Measurements from ENCODE around the gene L3MBTL4. TPM values are rescaled to one million over a fixed set of nuclear protein-coding genes. Genes with fewer than 3 reads are reported as not detected.

Gene L3MBTL4
- total and polyA plus RNA-seq, 11 donors: 0.27 to 3.3 (median 1.2) TPM

GRCh38 chr18:5967666-5968065 lies 447.0 kb downstream of the L3MBTL4 start:
- Histone ChIP-seq H3K27me3 (peaks cover 0 to 2% (median 0%) of the 10 kb centered on the region in 9 donors), H3K4me3 (no peak overlapping the region), H3K9me3 (no peaks in the 10 kb centered on the region), H3K4me1 (peaks cover 0 to 6% (median 0%) of the 10 kb centered on the region in 12 donors), H3K36me3 (no peaks in the 10 kb centered on the region), H3K27ac (no peak overlapping the region)
- no peak for DNase-seq
- intact Hi-C loops (cut with DNase I): loop anchor here in 2 of 10 donors (10.0 kb wide), 2 partner anchors 73 to 167 kb away; partner anchors contain the start of gene TMEM200C (in 1 of the 2)
- no peak for ATAC-seq
- no peak for TF ChIP-seq POLR2A (IDR thresholded peaks at IDR 0.05)
- TF ChIP-seq CTCF (IDR thresholded peaks at IDR 0.05): no peak
- WGBS, 4 donors: 91 to 97% (median 93%) methylated on average over 8 of the region's 8 CpGs

- intact Hi-C loops (cut with DNase I): loop anchor here in 2 of 10 donors (10.0 kb wide), 2 partner anchors 72 to 168 kb away; partner anchors contain the start of gene TMEM200C (in 1 of the 2)
Measured at GRCh38 chr18:5967007-5967406, 447.7 kb downstream of the L3MBTL4 start.

GRCh38 chr18:5966514-5966913 lies 448.2 kb downstream of the L3MBTL4 start:
- intact Hi-C loops (cut with DNase I): loop anchor here in 2 of 10 donors (10.0 kb wide), 2 partner anchors 72 to 168 kb away; partner anchors contain the start of gene TMEM200C (in 1 of the 2)
- Histone ChIP-seq H3K9me3 (no peaks in the 10 kb centered on the region), H3K27ac (no peak overlapping the region), H3K27me3 (peaks cover 0 to 2% (median 0%) of the 10 kb centered on the region in 9 donors), H3K4me3 (no peak overlapping the region), H3K36me3 (no peaks in the 10 kb centered on the region), H3K4me1 (peaks cover 0 to 6% (median 0%) of the 10 kb centered on the region in 12 donors)
- DNase-seq (no peak), ATAC-seq (no peak)
- no peak for TF ChIP-seq POLR2A (IDR thresholded peaks at IDR 0.05)
- TF ChIP-seq CTCF (IDR thresholded peaks at IDR 0.05): no peak
- 89 to 92% (median 90%) methylated on average over 4 of the region's 4 CpGs for WGBS, 4 donors

More at GRCh38 chr18:5967007-5967406, 447.7 kb downstream of the L3MBTL4 start:
- H3K27me3 ChIP-seq: peaks cover 0 to 2% (median 0%) of the 10 kb centered on the region in 9 donors
- 91 to 93% (median 93%) methylated on average over 8 of the region's 8 CpGs for WGBS, 4 donors
- no peaks in the 10 kb centered on the region for H3K9me3 ChIP-seq
- DNase-seq (no peak), ATAC-seq (no peak)
- H3K36me3 ChIP-seq: no peaks in the 10 kb centered on the region
- no peak overlapping the region for H3K4me3 ChIP-seq
- H3K4me1 ChIP-seq: peaks cover 0 to 6% (median 0%) of the 10 kb centered on the region in 12 donors
- TF ChIP-seq CTCF (IDR thresholded peaks at IDR 0.05): no peak
- TF ChIP-seq POLR2A (IDR thresholded peaks at IDR 0.05): no peak
- no peak overlapping the region for H3K27ac ChIP-seq

- WGBS, 4 donors: 59 to 86% (median 82%) methylated on average over 2 of the region's 2 CpGs
- TF ChIP-seq POLR2A (IDR thresholded peaks at IDR 0.05): no peak
- no peak for TF ChIP-seq CTCF (IDR thresholded peaks at IDR 0.05)
- intact Hi-C loops (cut with DNase I): loop anchor here in 2 of 10 donors (10.0 kb wide), 2 partner anchors 70 to 170 kb away; partner anchors contain the start of gene TMEM200C (in 1 of the 2)
- H3K27me3 ChIP-seq: peaks cover 0 to 2% (median 0%) of the 10 kb centered on the region in 9 donors
- H3K27ac ChIP-seq: no peak overlapping the region
- no peaks in the 10 kb centered on the region for H3K9me3 ChIP-seq
- H3K4me3 ChIP-seq: no peak overlapping the region
- ATAC-seq (no peak), DNase-seq (no peak)
- H3K4me1 ChIP-seq: peaks cover 0 to 5% (median 0%) of the 10 kb centered on the region in 12 donors
- no peaks in the 10 kb centered on the region for H3K36me3 ChIP-seq
Measured at GRCh38 chr18:5964996-5965395, 449.7 kb downstream of the L3MBTL4 start.

All from heart left ventricle (tissue), 16 donors.